ENCODE results near the gene UBE3B.

- TF ChIP-seq CTCF (conservative IDR thresholded peaks at IDR 0.05; ENCODE audit: low read length) (no peak), EZH2phosphoT487 (IDR thresholded peaks at IDR 0.05; ENCODE audit: borderline replicate concordance) (no peak)
Observed at GRCh38 chr12:109573029-109573913, 95.8 kb downstream of the UBE3B start, which contains the start of the genes MMAB and MVK.
